CD8-positive, alpha-beta memory T cell (primary cell): ENCODE measurements around the gene ENPP4. TPM values are rescaled to one million over a fixed set of nuclear protein-coding genes. Genes with fewer than 3 reads are reported as not detected.
"Not testable (repeated sequence)": the region's sequence is repeated elsewhere in the genome, so short reads cannot be mapped to it uniquely, and the experiment has no call there.

Source experiments
- CTCF ChIA-PET: fragments of 350-600 bp; sonication (Branson Sonifier 250); formaldehyde crosslinking; loops from one replicate; lab custom pipeline; 2021; ENCODE audit warnings: antibody characterized with exemption; lab: Charles Lee
- POLR2A ChIA-PET: fragments of 350-600 bp; sonication (Branson Sonifier 250); formaldehyde crosslinking; loops from one replicate; lab custom pipeline; 2021; ENCODE audit warnings: antibody characterized with exemption; lab: Charles Lee
- DNase-seq, 5 donors: peaks; one replicate each; pipeline versions ENCODE4 v3.0.0 to v3.0.0-alpha.2; 2020 to 2022; ENCODE audit warnings: mixed read lengths in 1 of 5
- H3K27ac ChIP-seq: one replicate; pipeline ENCODE4 v1.7.0; 2013; ENCODE audit warnings: low read depth, mild to moderate bottlenecking, low read length, moderate library complexity
- H3K27me3 ChIP-seq: 2 replicates; pipeline ENCODE4 v1.7.0; 2013; ENCODE audit warnings: low read length, mild to moderate bottlenecking; ENCODE audit not compliant: insufficient read depth, poor library complexity, severe bottlenecking
- H3K36me3 ChIP-seq: 2 replicates; pipeline ENCODE4 v1.7.0; 2013; ENCODE audit warnings: mild to moderate bottlenecking, low read length, moderate library complexity; ENCODE audit not compliant: insufficient read depth
- H3K4me1 ChIP-seq: 2 replicates; pipeline ENCODE4 v1.7.0; 2013; ENCODE audit warnings: mild to moderate bottlenecking, low read length, moderate library complexity; ENCODE audit not compliant: insufficient read depth
- H3K4me3 ChIP-seq: 2 replicates; pipeline ENCODE4 v1.7.0; 2013; ENCODE audit warnings: mild to moderate bottlenecking, low read length
- H3K9me3 ChIP-seq: 2 replicates; pipeline ENCODE4 v1.7.0; 2013; ENCODE audit warnings: mild to moderate bottlenecking, low read length
- H3K27ac Mint-ChIP-seq, 8 donors: one replicate each; pipeline ENCODE4 v1.8.0; 2020 to 2021; ENCODE audit warnings: mixed read lengths in 8 of 8, mild to moderate bottlenecking in 6 of 8, inconsistent platforms in 3 of 8, moderate library complexity in 3 of 8
- H3K27me3 Mint-ChIP-seq, 2 donors: one replicate each; pipeline ENCODE4 v1.8.0; 2020 to 2021; ENCODE audit warnings: mixed read lengths in 2 of 2, mild to moderate bottlenecking in 1 of 2, moderate library complexity in 1 of 2
- H3K36me3 Mint-ChIP-seq, 3 donors: one replicate each; pipeline ENCODE4 v1.8.0; 2020 to 2021; ENCODE audit warnings: mixed read lengths in 3 of 3, inconsistent platforms in 1 of 3, mild to moderate bottlenecking in 1 of 3
- H3K4me1 Mint-ChIP-seq, 3 donors: one replicate each; pipeline ENCODE4 v1.8.0; 2020 to 2021; ENCODE audit warnings: mixed read lengths in 3 of 3, inconsistent platforms in 1 of 3, mild to moderate bottlenecking in 1 of 3
- H3K4me3 Mint-ChIP-seq, 7 donors: one replicate each; pipeline ENCODE4 v1.8.0; 2020 to 2021; ENCODE audit warnings: mixed read lengths in 7 of 7, mild to moderate bottlenecking in 6 of 7, moderate library complexity in 4 of 7, inconsistent platforms in 2 of 7
- H3K9me3 Mint-ChIP-seq, 5 donors: one replicate each; pipeline ENCODE4 v1.8.0; 2020 to 2022; ENCODE audit warnings: mixed read lengths in 5 of 5, mild to moderate bottlenecking in 3 of 5, moderate library complexity in 2 of 5, inconsistent platforms in 1 of 5
- polyA plus RNA-seq: library from polyadenylated mRNA; unstranded; fragments of 300-500 nt; fragmentation: Illumina TruSeq; gene quantifications from one replicate; pipeline ENCODE4 v1.2.3, GENCODE V29; 2021
- total RNA-seq, 2 experiments: library from RNA; stranded (reverse); gene quantifications; one replicate each; pipeline ENCODE4 v1.2.3, GENCODE V29; 2021

The ENPP4 gene
- total and polyA plus RNA-seq, 3 experiments from 2014 or later = 11.1 to 13.2 (median 13.0) TPM

GRCh38 chr6:46149066-46149465 lies 19.3 kb downstream of the ENPP4 start:
- H3K4me3 ChIP-seq, H3K27ac Mint-ChIP-seq, H3K4me1 ChIP-seq, H3K9me3 Mint-ChIP-seq, H3K4me3 Mint-ChIP-seq, H3K4me1 Mint-ChIP-seq, H3K27me3 Mint-ChIP-seq, POLR2A ChIA-PET, DNase-seq, CTCF ChIA-PET, H3K27ac ChIP-seq, H3K9me3 ChIP-seq, H3K36me3 Mint-ChIP-seq, H3K27me3 ChIP-seq, H3K36me3 ChIP-seq: not testable (repeated sequence)

- Mint-ChIP-seq H3K4me3 (no peak overlapping the region), H3K27me3 (peaks cover 0 to 1% of the 10 kb centered on the region in 2 donors), H3K9me3 (peaks cover 0 to 4% (median 2%) of the 10 kb centered on the region in 5 donors), H3K36me3 (peaks cover 6 to 30% (median 21%) of the 10 kb centered on the region in 3 donors), H3K27ac (peak overlapping the region in 1 of 8 donors; percentile 42), H3K4me1 (no peaks in the 10 kb centered on the region)
- POLR2A ChIA-PET = no interaction called here
- Histone ChIP-seq H3K27me3 (no peaks in the 10 kb centered on the region), H3K9me3 (no peaks in the 10 kb centered on the region), H3K4me3 (no peak overlapping the region), H3K36me3 (no peaks in the 10 kb centered on the region), H3K27ac (no peak overlapping the region), H3K4me1 (no peaks in the 10 kb centered on the region)
- no peak for DNase-seq
- CTCF ChIA-PET = no interaction called here
These were observed 26.9 kb downstream of the ENPP4 start for GRCh38 chr6:46156701-46157100.

DNA sequence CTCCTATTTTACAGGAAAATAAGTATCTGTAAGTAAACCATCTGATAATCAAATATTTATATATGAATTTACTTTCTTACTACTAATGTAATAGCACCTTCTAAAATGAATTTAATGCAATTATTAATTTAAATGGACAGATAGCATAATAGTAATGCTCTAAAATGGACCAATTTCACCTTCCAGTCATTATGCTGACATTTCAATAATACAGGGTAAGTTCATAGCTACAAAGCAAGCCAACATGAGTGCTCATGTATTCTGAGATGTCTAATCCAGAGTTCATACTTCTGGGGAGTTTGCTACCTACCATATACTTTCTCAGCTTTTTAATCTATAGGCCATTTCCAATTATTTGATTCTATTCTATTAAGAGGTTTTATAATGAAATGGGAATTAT lies 29.4 kb downstream of the ENPP4 start:
- Mint-ChIP-seq H3K36me3 (peaks cover 8 to 31% (median 30%) of the 10 kb centered on the region in 3 donors), H3K9me3 (peaks cover 0 to 4% (median 2%) of the 10 kb centered on the region in 5 donors), H3K27ac (no peak overlapping the region), H3K27me3 (no peaks in the 10 kb centered on the region), H3K4me3 (no peak overlapping the region), H3K4me1 (no peaks in the 10 kb centered on the region)
- no peaks in the 10 kb centered on the region for H3K4me1 ChIP-seq
- H3K9me3 ChIP-seq = no peaks in the 10 kb centered on the region
- no peaks in the 10 kb centered on the region for H3K27me3 ChIP-seq
- no peak overlapping the region for H3K27ac ChIP-seq
- DNase-seq = no peak
- ChIA-PET CTCF (no interaction called here), POLR2A (interaction anchor here (0.6 kb wide), 1 partner anchor 1460 kb away, joined by 3 read pairs; no protein-coding TSS in a partner anchor)
- no peak overlapping the region for H3K4me3 ChIP-seq
- no peaks in the 10 kb centered on the region for H3K36me3 ChIP-seq

GRCh38 chr6:46160102-46160501 lies 30.3 kb downstream of the ENPP4 start:
- POLR2A ChIA-PET = no interaction called here
- H3K4me1 ChIP-seq = no peaks in the 10 kb centered on the region
- CTCF ChIA-PET = no interaction called here
- no peaks in the 10 kb centered on the region for H3K27me3 ChIP-seq
- H3K9me3 ChIP-seq = no peaks in the 10 kb centered on the region
- peaks cover 0 to 4% (median 2%) of the 10 kb centered on the region in 5 donors for H3K9me3 Mint-ChIP-seq
- H3K4me3 ChIP-seq = no peak overlapping the region
- no peak overlapping the region for H3K27ac ChIP-seq
- DNase-seq = no peak
- no peak overlapping the region for H3K27ac Mint-ChIP-seq
- peaks cover 0 to under 1% (median 0%) of the 10 kb centered on the region in 3 donors for H3K4me1 Mint-ChIP-seq
- no peak overlapping the region for H3K4me3 Mint-ChIP-seq
- peaks cover 8 to 33% (median 33%) of the 10 kb centered on the region in 3 donors for H3K36me3 Mint-ChIP-seq
- H3K27me3 Mint-ChIP-seq = no peaks in the 10 kb centered on the region
- H3K36me3 ChIP-seq = no peaks in the 10 kb centered on the region

GRCh38 chr6:46170357-46171289 lies 40.8 kb downstream of the ENPP4 start, which contains the start of gene ENPP5:
ENPP5 (minus strand) TSS chr6:46170980; CDS start chr6:46168262, 2,718 bp downstream.
- peaks cover 5 to 15% (median 5%) of the 10 kb centered on the region in 3 donors for H3K36me3 Mint-ChIP-seq
- Histone ChIP-seq H3K27me3 (no peaks in the 10 kb centered on the region), H3K4me1 (peaks cover 29% of the 10 kb centered on the region), H3K4me3 (peak within 1 kb of the TSS; percentile 66), H3K27ac (peak within 1 kb of the TSS; percentile 35), H3K36me3 (no peaks in the 10 kb centered on the region), H3K9me3 (no peaks in the 10 kb centered on the region)
- ChIA-PET POLR2A (interaction anchor here (0.6 to 1.4 kb wide), 3 partner anchors 41 to 109 kb away, joined by 3 to 7 read pairs (median 4); partner anchors contain the start of gene ENPP4), CTCF (interaction anchor here (1.1 to 1.2 kb wide), 3 partner anchors 16 to 80 kb away, joined by 3 to 4 read pairs (median 3); no protein-coding TSS in a partner anchor)
- H3K4me3 Mint-ChIP-seq = peak within 1 kb of the TSS; percentile 88 to 98 (median 92)
- peaks cover 0 to 6% of the 10 kb centered on the region in 2 donors for H3K27me3 Mint-ChIP-seq
- H3K4me1 Mint-ChIP-seq = peaks cover 34 to 63% (median 49%) of the 10 kb centered on the region in 3 donors
- H3K27ac Mint-ChIP-seq = peak within 1 kb of the TSS; percentile 65 to 87 (median 79)
- DNase-seq = peak; percentile 65 to 90 (median 73)
- H3K9me3 Mint-ChIP-seq = no peaks in the 10 kb centered on the region

DNA sequence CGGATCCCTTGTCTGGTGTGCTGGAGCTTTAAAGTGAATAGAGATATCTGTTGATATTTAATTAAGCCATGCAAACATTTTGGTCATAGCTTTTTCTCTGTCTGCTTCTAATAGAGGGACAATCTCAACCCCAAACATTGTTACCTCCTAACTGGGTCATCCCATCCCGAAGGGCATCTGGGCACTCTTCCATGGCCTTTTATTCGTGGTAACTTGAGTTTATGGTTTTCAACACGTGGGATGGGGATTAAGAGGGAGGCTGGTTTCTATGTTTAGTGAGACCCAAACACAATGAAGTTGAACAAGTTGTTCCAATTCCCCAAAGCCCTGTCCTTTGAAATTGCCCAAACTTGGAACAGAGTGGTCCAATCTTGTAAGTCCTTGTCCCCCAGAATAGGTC lies 42.4 kb downstream of the ENPP4 start:
- H3K4me1 ChIP-seq = peaks cover 41% of the 10 kb centered on the region
- H3K4me3 ChIP-seq = no peak overlapping the region
- H3K27ac ChIP-seq = no peak overlapping the region
- Mint-ChIP-seq H3K4me3 (peak overlapping the region in 5 of 7 donors; percentile 4 to 39 (median 28)), H3K27ac (peak overlapping the region in 3 of 8 donors; percentile 60 to 63 (median 61)), H3K36me3 (peaks cover 4 to 12% (median 5%) of the 10 kb centered on the region in 3 donors), H3K9me3 (no peaks in the 10 kb centered on the region), H3K4me1 (peaks cover 44 to 63% (median 56%) of the 10 kb centered on the region in 3 donors), H3K27me3 (peaks cover 0 to 3% of the 10 kb centered on the region in 2 donors)
- no peak for DNase-seq
- H3K36me3 ChIP-seq = no peaks in the 10 kb centered on the region
- ChIA-PET POLR2A (no interaction called here), CTCF (interaction anchor here (1.1 kb wide), 1 partner anchor 43 kb away, joined by 3 read pairs; the partner anchor contains the start of gene ENPP4)
- H3K9me3 ChIP-seq = no peaks in the 10 kb centered on the region
- no peaks in the 10 kb centered on the region for H3K27me3 ChIP-seq

- Histone ChIP-seq H3K4me1 (peaks cover 41% of the 10 kb centered on the region), H3K36me3 (no peaks in the 10 kb centered on the region), H3K27me3 (no peaks in the 10 kb centered on the region), H3K27ac (no peak overlapping the region), H3K4me3 (no peak overlapping the region), H3K9me3 (no peaks in the 10 kb centered on the region)
- POLR2A ChIA-PET = interaction anchor here (1.9 kb wide), 1 partner anchor 46 kb away, joined by 11 read pairs; the partner anchor contains the start of gene ENPP4
- CTCF ChIA-PET = no interaction called here
- Mint-ChIP-seq H3K4me3 (peak overlapping the region; percentile 19 to 84 (median 58)), H3K27ac (peak overlapping the region; percentile 83 to 98 (median 95)), H3K4me1 (peaks cover 45 to 56% (median 56%) of the 10 kb centered on the region in 3 donors), H3K9me3 (no peaks in the 10 kb centered on the region), H3K36me3 (peaks cover 0 to 5% (median 0%) of the 10 kb centered on the region in 3 donors), H3K27me3 (peaks cover 0 to 2% of the 10 kb centered on the region in 2 donors)
- peak in 3 of 5 donors; percentile 6 to 52 (median 30) for DNase-seq
These were observed 45.1 kb downstream of the ENPP4 start for GRCh38 chr6:46174904-46175303.
